Osteoblast (primary cell): Measurements from ENCODE around the gene FAM98A. TPM values are rescaled to one million over a fixed set of nuclear protein-coding genes. Genes with fewer than 3 reads are reported as not detected.

Experiments used
- DNase-seq: peaks from one replicate; pipeline ENCODE4 v3.0.0; 2011; ENCODE audit warnings: low spot score, mixed read lengths; ENCODE audit not compliant: insufficient read length; ENCODE audit errors: missing footprints
- H2AFZ ChIP-seq: 2 replicates; pipeline ENCODE4 v1.6.0; 2011; ENCODE audit warnings: mild to moderate bottlenecking, low read length
- H3K27ac ChIP-seq: 2 replicates; pipeline ENCODE4 v1.5.1; 2011; ENCODE audit warnings: mild to moderate bottlenecking, low read depth, low read length, moderate library complexity
- H3K27me3 ChIP-seq: 2 replicates; pipeline ENCODE4 v1.6.0; 2012; ENCODE audit warnings: mild to moderate bottlenecking, control low read depth, inconsistent platforms, low read length, moderate library complexity; ENCODE audit not compliant: insufficient read depth
- H3K36me3 ChIP-seq: 2 replicates; pipeline ENCODE4 v1.5.1; 2011; ENCODE audit warnings: mild to moderate bottlenecking, low read length, control low read depth, moderate library complexity; ENCODE audit not compliant: insufficient read depth
- H3K4me1 ChIP-seq: 2 replicates; pipeline ENCODE4 v1.5.1; 2011; ENCODE audit warnings: mild to moderate bottlenecking, low read length, control low read depth, moderate library complexity; ENCODE audit not compliant: insufficient read depth
- H3K4me2 ChIP-seq: 2 replicates; pipeline ENCODE4 v1.6.0; 2011; ENCODE audit warnings: mild to moderate bottlenecking, low read length; ENCODE audit not compliant: insufficient read depth
- H3K4me3 ChIP-seq: fragments of 200-600 bp; sonication (generic); 3 replicates; pipeline ENCODE4 v1.5.1; 2012; ENCODE audit warnings: mild to moderate bottlenecking, low read length, inconsistent platforms; ENCODE audit not compliant: insufficient read depth
- H3K79me2 ChIP-seq: 2 replicates; pipeline ENCODE4 v1.6.0; 2012; ENCODE audit warnings: mild to moderate bottlenecking, low read length, control low read depth, inconsistent platforms; ENCODE audit not compliant: insufficient read depth
- H3K9me3 ChIP-seq: 2 replicates; pipeline ENCODE4 v1.5.1; 2011; ENCODE audit warnings: low read depth, low read length, control low read depth
- H4K20me1 ChIP-seq: 2 replicates; pipeline ENCODE4 v1.6.0; 2012; ENCODE audit warnings: mild to moderate bottlenecking, low read length, control low read depth; ENCODE audit not compliant: insufficient read depth
- total RNA-seq: library from RNA; depleted of rRNA; stranded (reverse); fragments of >200 nt; gene quantifications from 2 replicates; pipeline ENCODE4 v1.2.3, GENCODE V29; 2012
- TF ChIP-seq, protein P1 (sequence below): IDR thresholded peaks from 2 replicates; pipeline ENCODE4 v1.5.1; 2011; ENCODE audit warnings: mild to moderate bottlenecking, low read depth, low read length, moderate library complexity; ENCODE audit errors: extremely low read depth

FAM98A gene
- 22.8 and 68.7 TPM in 2 replicates for total RNA-seq

DNA sequence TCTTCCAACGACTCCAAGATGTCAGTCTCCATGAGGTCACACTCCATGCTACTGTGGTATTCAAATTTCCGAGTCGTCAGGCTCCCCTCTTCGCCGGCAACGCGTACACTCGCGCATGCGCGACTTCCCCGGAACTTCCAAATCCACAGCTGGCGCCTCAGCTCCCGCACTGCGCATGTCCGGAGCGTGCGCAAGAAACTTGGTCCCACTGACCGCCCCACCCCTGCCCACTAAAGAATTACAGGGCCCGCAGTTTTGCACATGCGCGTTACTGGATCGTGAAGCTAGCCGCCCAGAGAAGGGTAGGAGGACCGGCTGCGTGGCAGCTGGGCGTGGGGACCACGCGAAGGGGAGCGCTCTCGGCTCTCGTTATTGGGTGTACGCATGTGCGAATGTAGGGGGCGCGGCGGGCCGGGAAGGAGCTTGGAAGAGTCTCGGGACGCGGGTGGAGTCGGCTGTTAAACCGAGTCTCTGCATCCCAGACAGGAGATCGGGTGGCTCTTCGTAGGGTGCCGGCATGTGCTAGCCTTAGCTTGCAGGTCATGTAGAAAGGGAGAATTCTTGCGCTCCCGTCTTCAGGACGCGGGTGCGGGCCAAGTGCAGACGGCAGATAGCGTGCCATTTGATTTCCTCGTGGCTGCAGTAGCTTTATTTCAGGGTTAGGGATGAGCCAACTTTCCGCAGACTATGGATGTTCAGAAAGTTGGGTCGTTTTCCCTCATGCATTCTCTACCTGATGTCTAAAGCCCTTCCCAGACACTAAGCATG is at the start of gene FAM98A:
Gene FAM98A, minus strand, starts transcription at position 125 of the 768 bp plus-strand sequence. Its CDS starts 78 bp downstream, at position 47.
- no peaks in the 10 kb centered on the region for H3K27me3 ChIP-seq
- TF ChIP-seq, protein P1, sequence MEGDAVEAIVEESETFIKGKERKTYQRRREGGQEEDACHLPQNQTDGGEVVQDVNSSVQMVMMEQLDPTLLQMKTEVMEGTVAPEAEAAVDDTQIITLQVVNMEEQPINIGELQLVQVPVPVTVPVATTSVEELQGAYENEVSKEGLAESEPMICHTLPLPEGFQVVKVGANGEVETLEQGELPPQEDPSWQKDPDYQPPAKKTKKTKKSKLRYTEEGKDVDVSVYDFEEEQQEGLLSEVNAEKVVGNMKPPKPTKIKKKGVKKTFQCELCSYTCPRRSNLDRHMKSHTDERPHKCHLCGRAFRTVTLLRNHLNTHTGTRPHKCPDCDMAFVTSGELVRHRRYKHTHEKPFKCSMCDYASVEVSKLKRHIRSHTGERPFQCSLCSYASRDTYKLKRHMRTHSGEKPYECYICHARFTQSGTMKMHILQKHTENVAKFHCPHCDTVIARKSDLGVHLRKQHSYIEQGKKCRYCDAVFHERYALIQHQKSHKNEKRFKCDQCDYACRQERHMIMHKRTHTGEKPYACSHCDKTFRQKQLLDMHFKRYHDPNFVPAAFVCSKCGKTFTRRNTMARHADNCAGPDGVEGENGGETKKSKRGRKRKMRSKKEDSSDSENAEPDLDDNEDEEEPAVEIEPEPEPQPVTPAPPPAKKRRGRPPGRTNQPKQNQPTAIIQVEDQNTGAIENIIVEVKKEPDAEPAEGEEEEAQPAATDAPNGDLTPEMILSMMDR, result no peak
- H3K36me3 ChIP-seq, result peaks cover 6% of the 10 kb centered on the region
- peaks cover 20% of the 10 kb centered on the region for H3K4me1 ChIP-seq
- H3K4me3 ChIP-seq, result peak within 1 kb of the TSS; percentile 98
- H3K4me2 ChIP-seq, result peak within 1 kb of the TSS; percentile 93
- H3K79me2 ChIP-seq, result peaks cover 45% of the 10 kb centered on the region
- H2AFZ ChIP-seq, result peak within 1 kb of the TSS; percentile 97
- H4K20me1 ChIP-seq, result peaks cover 22% of the 10 kb centered on the region
- no peaks in the 10 kb centered on the region for H3K9me3 ChIP-seq
- peak within 1 kb of the TSS; percentile 94 for H3K27ac ChIP-seq
- peak; percentile 95 for DNase-seq

DNA sequence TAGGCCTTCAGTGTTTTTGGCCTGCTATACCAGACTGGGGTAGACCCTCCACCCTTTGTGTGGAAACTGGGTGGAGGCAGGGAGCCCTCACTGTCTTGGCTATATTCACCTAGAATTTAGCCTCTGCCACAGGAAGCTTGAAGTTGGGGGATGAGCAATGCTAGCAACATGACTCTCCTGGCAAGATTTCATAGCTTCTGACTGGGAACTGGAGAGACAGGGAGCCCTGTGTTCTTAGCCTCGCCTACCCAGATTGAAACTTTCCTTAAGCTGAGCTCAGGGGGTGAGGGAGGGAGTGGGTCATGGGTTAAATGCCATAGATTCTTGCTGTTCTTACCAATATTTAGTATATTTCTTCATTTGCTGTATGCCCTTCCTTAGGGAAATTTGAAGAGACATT is 46.8 kb upstream of the FAM98A start:
- H3K27ac ChIP-seq, result no peak overlapping the region
- no peaks in the 10 kb centered on the region for H3K79me2 ChIP-seq
- H4K20me1 ChIP-seq, result no peaks in the 10 kb centered on the region
- H2AFZ ChIP-seq, result no peak overlapping the region
- H3K4me2 ChIP-seq, result no peak overlapping the region
- no peaks in the 10 kb centered on the region for H3K27me3 ChIP-seq
- DNase-seq, result no peak
- no peaks in the 10 kb centered on the region for H3K36me3 ChIP-seq
- TF ChIP-seq, protein P1, result no peak
- no peaks in the 10 kb centered on the region for H3K9me3 ChIP-seq
- no peak overlapping the region for H3K4me3 ChIP-seq
- H3K4me1 ChIP-seq, result no peaks in the 10 kb centered on the region

DNA sequence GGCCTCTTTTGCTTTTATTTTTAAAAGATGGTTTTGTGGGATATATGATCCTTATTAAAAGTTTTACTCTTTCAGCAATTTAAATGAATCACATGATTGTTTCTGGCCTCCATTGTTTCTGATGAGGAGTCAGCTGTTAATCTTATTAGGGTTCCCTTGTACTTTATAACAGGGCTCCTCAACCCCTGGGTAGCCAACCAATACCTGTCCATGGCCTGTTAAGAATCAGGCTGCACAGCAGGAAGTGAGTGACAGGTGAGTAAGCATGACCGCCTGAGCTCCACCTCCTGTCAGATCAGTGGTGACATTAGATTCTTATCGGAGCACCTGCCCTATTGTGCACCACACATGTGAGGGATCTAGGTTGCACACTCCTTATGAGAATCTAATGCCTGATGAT is 45.1 kb upstream of the FAM98A start:
- no peak for DNase-seq
- no peak overlapping the region for H3K4me3 ChIP-seq
- H3K79me2 ChIP-seq, result no peaks in the 10 kb centered on the region
- no peaks in the 10 kb centered on the region for H3K9me3 ChIP-seq
- no peaks in the 10 kb centered on the region for H3K36me3 ChIP-seq
- no peaks in the 10 kb centered on the region for H3K27me3 ChIP-seq
- no peaks in the 10 kb centered on the region for H4K20me1 ChIP-seq
- TF ChIP-seq, protein P1, result no peak
- no peaks in the 10 kb centered on the region for H3K4me1 ChIP-seq
- no peak overlapping the region for H2AFZ ChIP-seq
- no peak overlapping the region for H3K27ac ChIP-seq
- H3K4me2 ChIP-seq, result no peak overlapping the region

GRCh38 chr2:33636001-33636400 is 36.9 kb upstream of the FAM98A start:
- Histone ChIP-seq H3K27me3 (no peaks in the 10 kb centered on the region), H2AFZ (no peak overlapping the region), H3K4me3 (no peak overlapping the region), H3K9me3 (no peaks in the 10 kb centered on the region), H3K79me2 (no peaks in the 10 kb centered on the region), H3K27ac (no peak overlapping the region), H4K20me1 (no peaks in the 10 kb centered on the region), H3K4me2 (no peak overlapping the region), H3K36me3 (no peaks in the 10 kb centered on the region), H3K4me1 (no peaks in the 10 kb centered on the region)
- DNase-seq, result no peak
- TF ChIP-seq, protein P1, result no peak
